Psoas muscle (tissue), 8 donors: ENCODE measurements around the gene OR51D1. TPM values are rescaled to one million over a fixed set of nuclear protein-coding genes. Genes with fewer than 3 reads are reported as not detected.
A peak's percentile ranks its signal among the peaks of the same experiment; 100 is the strongest.

Experiments
- ATAC-seq, 4 donors: fragments of 200-7000 bp; cut with Tn5 transposase; one replicate each; pipeline ENCODE4 v1.9.1; 2020; ENCODE audit warnings: moderate library complexity in 3 of 4, mild to moderate bottlenecking in 2 of 4
- DNase-seq, 2 donors: peaks; one replicate each; pipeline ENCODE4 v3.0.0-alpha.2; 2020
- H3K27ac ChIP-seq: fragments of 200-600 bp; one replicate; pipeline ENCODE4 v1.8.0; 2022
- H3K27me3 ChIP-seq, 3 donors: fragments of 200-600 bp in 1 of 3; one replicate each; pipeline versions ENCODE4 v1.6.1 to v1.8.0; 2013 to 2022; ENCODE audit warnings: low read length in 2 of 3, mild to moderate bottlenecking in 2 of 3, moderate library complexity in 1 of 3; ENCODE audit not compliant: insufficient read depth in 3 of 3
- H3K36me3 ChIP-seq, 2 donors: fragments of 200-600 bp in 1 of 2; one replicate each; pipeline versions ENCODE4 v1.6.1 to v1.8.0; 2013 to 2022; ENCODE audit warnings: low read depth in 1 of 2, mild to moderate bottlenecking in 1 of 2, moderate library complexity in 1 of 2; ENCODE audit not compliant: insufficient read depth in 1 of 2
- H3K4me1 ChIP-seq: fragments of 200-600 bp; one replicate; pipeline ENCODE4 v1.8.0; 2022
- H3K4me3 ChIP-seq: fragments of 200-600 bp; one replicate; pipeline ENCODE4 v1.8.0; 2022; ENCODE audit warnings: mild to moderate bottlenecking
- H3K9me3 ChIP-seq: fragments of 200-600 bp; one replicate; pipeline ENCODE4 v1.8.0; 2022
- WGBS, 3 donors: extraction: QIAGEN DNeasy Blood & Tissue Kit; methylation state at CpG; one replicate each; pipeline versions ENCODE4 v1.1.6 to v1.1.7; 2013; 5-methylcytosine and 5-hydroxymethylcytosine counted together
- intact Hi-C, 2 donors: fragments of 100-400 bp; cut with DNase I; formaldehyde crosslinking; loops; one replicate each; pipeline versions ENCODE4 v1.11.0 to v1.14.2; 2022
- polyA plus RNA-seq, 3 donors: library from polyadenylated mRNA; stranded (reverse); fragments of 200-250 nt; gene quantifications; one replicate each; pipeline ENCODE4 v1.2.3, GENCODE V29; 2013
- total RNA-seq, 4 donors: library from RNA; stranded (reverse); fragmentation: NEBNext Ultra II Directional in 2 of 4; extraction: Animal tissue kit (Norgen Biotek cat#: 25700) in 2 of 4; gene quantifications; one replicate each; pipeline versions ENCODE4 v1.2.1 to v1.2.4, GENCODE V29; 2021 to 2023
- TF ChIP-seq, protein P1 (sequence below): fragments of 200-600 bp; IDR thresholded peaks from one replicate; pipeline ENCODE4 v1.8.0; 2022; ENCODE audit warnings: antibody characterized with exemption
- donor health status: healthy with polysubstance abuse.
- donor health status: DM: no; HTN: no; CAD: no; lungs with moderate emphysema.
- donor health status: Bipolar disorder and iron deficiency.
- donor health status: healthy.
- donor health status: DM: yes; HTN: yes; CAD: no.
- donor health status: DM: no; HTN: no; CAD: no.
- donor health status: DM: no; HTN: no; CAD: no.
- donor health status: DM: yes; HTN: yes; CAD: no.

The OR51D1 gene
- total and polyA plus RNA-seq, 7 donors = not detected

DNA sequence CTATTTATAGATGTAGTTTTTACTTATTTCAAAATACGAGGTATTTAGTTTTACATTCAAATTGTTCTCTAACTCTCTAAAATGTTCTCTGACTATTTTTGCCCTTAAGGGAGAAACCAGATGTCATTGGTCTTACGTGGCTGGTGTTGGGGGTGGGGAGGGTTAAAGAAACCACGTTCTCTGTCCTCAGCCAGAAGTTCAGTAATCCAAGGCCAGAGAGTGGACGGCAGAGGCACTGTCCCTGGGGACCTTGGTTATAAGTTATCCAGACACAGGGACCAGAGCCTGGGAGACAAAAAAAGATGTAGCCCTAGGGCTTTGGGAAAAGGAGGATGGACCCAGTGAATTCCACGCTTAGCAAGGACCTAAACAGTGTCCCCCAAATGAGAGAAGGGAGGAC lies 5.8 kb downstream of the OR51D1 start:
- peak overlapping the region; percentile 53 for H3K27ac ChIP-seq
- 16 to 27% (median 18%) methylated on average over 5 of the region's 5 CpGs for WGBS, 3 donors
- ATAC-seq (peak in 2 of 4 donors; percentile 38 to 58), DNase-seq (no peak)
- no peaks in the 10 kb centered on the region for H3K36me3 ChIP-seq
- intact Hi-C loops = no loop called here
- H3K4me1 ChIP-seq = peaks cover 10% of the 10 kb centered on the region
- H3K27me3 ChIP-seq = no peaks in the 10 kb centered on the region
- peak overlapping the region; percentile 43 for H3K4me3 ChIP-seq
- TF ChIP-seq, protein P1, sequence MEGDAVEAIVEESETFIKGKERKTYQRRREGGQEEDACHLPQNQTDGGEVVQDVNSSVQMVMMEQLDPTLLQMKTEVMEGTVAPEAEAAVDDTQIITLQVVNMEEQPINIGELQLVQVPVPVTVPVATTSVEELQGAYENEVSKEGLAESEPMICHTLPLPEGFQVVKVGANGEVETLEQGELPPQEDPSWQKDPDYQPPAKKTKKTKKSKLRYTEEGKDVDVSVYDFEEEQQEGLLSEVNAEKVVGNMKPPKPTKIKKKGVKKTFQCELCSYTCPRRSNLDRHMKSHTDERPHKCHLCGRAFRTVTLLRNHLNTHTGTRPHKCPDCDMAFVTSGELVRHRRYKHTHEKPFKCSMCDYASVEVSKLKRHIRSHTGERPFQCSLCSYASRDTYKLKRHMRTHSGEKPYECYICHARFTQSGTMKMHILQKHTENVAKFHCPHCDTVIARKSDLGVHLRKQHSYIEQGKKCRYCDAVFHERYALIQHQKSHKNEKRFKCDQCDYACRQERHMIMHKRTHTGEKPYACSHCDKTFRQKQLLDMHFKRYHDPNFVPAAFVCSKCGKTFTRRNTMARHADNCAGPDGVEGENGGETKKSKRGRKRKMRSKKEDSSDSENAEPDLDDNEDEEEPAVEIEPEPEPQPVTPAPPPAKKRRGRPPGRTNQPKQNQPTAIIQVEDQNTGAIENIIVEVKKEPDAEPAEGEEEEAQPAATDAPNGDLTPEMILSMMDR = no peak
- H3K9me3 ChIP-seq = no peaks in the 10 kb centered on the region

DNA sequence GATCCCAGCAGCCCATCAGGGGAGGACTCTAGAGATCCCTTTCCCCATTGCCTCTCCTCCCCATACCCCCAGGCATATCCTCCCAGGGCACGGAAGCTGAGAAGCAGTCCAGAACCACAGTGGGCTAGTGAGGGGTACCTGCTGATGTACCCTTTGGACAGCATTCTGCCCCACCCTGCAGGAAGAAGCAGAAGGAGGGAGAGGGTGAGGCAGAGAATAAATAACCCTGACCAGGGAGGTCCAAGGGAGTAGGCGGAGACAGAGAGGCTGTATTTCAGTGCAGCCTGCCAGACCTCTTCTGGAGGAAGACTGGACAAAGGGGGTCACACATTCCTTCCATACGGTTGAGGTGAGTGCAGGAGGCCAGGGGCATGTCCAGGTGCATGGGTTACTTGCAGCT lies 6.4 kb downstream of the OR51D1 start, which contains the start of gene OR51E1:
Gene OR51E1, plus strand, starts transcription at position 301 of the 400 bp plus-strand sequence. CDS start 8,545 bp downstream, outside the sequence.
- H3K4me3 ChIP-seq = peak within 1 kb of the TSS; percentile 43
- no peaks in the 10 kb centered on the region for H3K36me3 ChIP-seq
- H3K27ac ChIP-seq = peak within 1 kb of the TSS; percentile 53
- ATAC-seq (no peak), DNase-seq (no peak)
- TF ChIP-seq, protein P1 = no peak
- H3K4me1 ChIP-seq = peaks cover 10% of the 10 kb centered on the region
- 57 to 67% (median 61%) methylated on average over 3 of the region's 3 CpGs for WGBS, 3 donors
- H3K9me3 ChIP-seq = no peaks in the 10 kb centered on the region
- intact Hi-C loops = no loop called here
- H3K27me3 ChIP-seq = no peaks in the 10 kb centered on the region

DNA sequence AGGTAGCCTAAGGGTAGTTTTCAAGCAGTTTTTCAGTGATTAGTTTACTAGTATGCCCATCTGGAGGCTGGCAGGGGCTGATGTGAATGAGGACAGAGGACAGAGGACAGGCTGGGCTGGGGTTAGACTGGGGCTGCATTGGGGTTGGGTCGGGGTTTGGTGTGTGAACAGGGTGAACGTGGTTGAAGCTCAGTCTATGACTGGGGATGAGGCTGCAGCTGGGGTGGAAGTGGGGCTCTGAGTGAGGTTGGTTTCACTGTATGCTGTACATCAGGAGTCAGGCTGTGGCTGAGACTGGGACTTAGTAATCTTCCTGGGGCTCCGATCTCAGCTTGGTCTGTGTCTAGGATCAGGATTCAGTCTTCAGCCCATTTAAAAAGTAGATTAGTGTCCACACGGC lies 7.0 kb downstream of the OR51D1 start:
- no peak for ATAC-seq
- peak overlapping the region; percentile 15 for H3K27ac ChIP-seq
- DNase-seq = no peak
- no peaks in the 10 kb centered on the region for H3K36me3 ChIP-seq
- peaks cover 10% of the 10 kb centered on the region for H3K4me1 ChIP-seq
- H3K9me3 ChIP-seq = no peaks in the 10 kb centered on the region
- H3K27me3 ChIP-seq = no peaks in the 10 kb centered on the region
- intact Hi-C loops = no loop called here
- peak overlapping the region; percentile 43 for H3K4me3 ChIP-seq
- WGBS, 3 donors = 57 to 70% (median 68%) methylated on average over 4 of the region's 4 CpGs
- TF ChIP-seq, protein P1 = no peak

- ATAC-seq (peak; percentile 70 to 93 (median 76)), DNase-seq (no peak)
- Histone ChIP-seq H3K36me3 (no peaks in the 10 kb centered on the region), H3K9me3 (no peaks in the 10 kb centered on the region), H3K4me1 (peaks cover 10% of the 10 kb centered on the region), H3K27me3 (no peaks in the 10 kb centered on the region), H3K27ac (peak overlapping the region; percentile 36), H3K4me3 (peak overlapping the region; percentile 43)
- intact Hi-C loops = no loop called here
- WGBS, 3 donors = 33 to 39% (median 37%) methylated on average over 2 of the region's 2 CpGs
- TF ChIP-seq, protein P1 = no peak
These were observed 8.7 kb downstream of the OR51D1 start for GRCh38 chr11:4645974-4646373.

GRCh38 chr11:4647766-4648165 lies 10.5 kb downstream of the OR51D1 start:
- intact Hi-C loops = no loop called here
- TF ChIP-seq, protein P1 = no peak
- Histone ChIP-seq H3K27ac (no peak overlapping the region), H3K36me3 (no peaks in the 10 kb centered on the region), H3K4me3 (no peak overlapping the region), H3K9me3 (no peaks in the 10 kb centered on the region), H3K27me3 (no peaks in the 10 kb centered on the region), H3K4me1 (peaks cover 10% of the 10 kb centered on the region)
- ATAC-seq (no peak), DNase-seq (no peak)
- WGBS, 3 donors = 33 to 40% (median 35%) methylated on average over 4 of the region's 4 CpGs
